UCSD-AML1 (cell line): ENCODE measurements around the gene CD180.

Experiments used
- DNase-seq: peaks from one replicate; lab custom pipeline; 2025; ENCODE audit not compliant: unreplicated experiment; lab: John Stamatoyannopoulos, UW

Gene CD180

DNA sequence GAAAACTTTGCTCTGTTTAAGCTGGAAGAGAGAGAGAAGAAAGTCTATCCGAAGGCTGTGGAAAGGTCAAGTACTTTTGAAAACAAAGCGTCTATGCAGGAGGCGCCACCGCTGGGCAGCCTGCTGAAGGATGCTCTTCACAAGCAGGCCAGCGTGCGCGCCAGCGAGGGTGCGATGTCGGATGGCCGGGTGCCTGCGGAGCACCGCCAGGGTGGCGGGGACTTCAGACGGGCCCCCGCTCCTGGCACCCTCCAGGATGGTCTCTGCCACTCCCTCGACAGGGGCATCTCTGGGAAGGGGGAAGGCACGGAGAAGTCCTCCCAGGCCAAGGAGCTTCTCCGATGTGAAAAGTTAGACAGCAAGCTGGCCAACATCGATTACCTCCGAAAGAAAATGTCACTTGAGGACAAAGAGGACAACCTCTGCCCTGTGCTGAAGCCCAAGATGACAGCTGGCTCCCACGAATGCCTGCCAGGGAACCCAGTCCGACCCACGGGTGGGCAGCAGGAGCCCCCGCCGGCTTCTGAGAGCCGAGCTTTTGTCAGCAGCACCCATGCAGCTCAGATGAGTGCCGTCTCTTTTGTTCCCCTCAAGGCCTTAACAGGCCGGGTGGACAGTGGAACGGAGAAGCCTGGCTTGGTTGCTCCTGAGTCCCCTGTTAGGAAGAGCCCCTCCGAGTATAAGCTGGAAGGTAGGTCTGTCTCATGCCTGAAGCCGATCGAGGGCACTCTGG lies 32.6 kb downstream of the CD180 start:
- DNase-seq: no peak

DNA sequence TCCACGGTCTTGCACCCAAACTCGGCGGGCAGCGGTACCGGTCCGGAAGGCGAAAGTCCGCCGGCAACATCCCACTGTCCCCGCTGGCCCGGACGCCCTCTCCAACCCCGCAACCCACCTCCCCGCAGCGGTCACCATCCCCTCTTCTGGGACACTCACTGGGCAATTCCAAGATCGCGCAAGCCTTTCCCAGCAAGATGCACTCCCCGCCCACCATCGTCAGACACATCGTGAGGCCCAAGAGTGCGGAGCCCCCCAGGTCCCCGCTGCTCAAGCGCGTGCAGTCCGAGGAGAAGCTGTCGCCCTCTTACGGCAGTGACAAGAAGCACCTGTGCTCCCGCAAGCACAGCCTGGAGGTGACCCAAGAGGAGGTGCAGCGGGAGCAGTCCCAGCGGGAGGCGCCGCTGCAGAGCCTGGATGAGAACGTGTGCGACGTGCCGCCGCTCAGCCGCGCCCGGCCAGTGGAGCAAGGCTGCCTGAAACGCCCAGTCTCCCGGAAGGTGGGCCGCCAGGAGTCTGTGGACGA lies 33.3 kb downstream of the CD180 start:
- no peak for DNase-seq

DNA sequence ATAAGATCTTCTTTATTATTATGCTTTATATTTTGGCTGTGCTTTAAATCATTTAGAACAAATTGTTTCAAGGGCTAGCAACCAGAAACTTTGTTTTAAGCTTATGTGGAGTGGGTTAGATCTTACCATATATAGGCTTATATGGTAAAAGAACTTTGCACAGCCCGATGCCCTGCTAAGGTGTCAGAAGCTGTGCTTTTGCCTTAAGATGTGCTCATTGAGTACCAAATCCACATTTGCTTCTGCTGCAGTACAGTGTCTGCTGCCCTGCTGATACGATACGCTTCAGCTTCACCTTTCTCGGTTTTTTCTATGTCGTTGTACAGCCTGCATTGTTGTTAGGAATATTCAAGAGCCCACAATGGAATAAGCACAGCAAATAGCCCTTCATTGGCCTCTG lies 34.8 kb downstream of the CD180 start:
- DNase-seq: no peak

DNA sequence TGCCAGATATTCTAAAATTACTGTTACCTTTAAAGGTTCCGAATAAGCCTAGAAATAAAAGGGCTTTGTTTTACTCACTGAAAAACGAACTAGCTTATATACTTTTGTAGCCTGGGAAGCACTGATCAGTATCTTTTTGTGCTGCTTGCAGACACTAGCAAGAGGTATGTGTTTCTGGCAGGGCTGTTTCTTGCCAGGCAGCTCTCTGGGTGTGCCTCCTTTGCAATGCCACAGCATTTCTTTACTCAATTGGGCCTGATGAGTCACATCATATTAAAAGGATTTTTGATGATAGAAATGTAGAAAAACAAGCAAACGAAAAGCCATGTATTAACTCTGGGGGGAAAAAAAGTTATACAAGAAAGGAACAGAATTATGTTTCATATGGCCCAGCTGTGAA lies 35.6 kb downstream of the CD180 start:
- no peak for DNase-seq

DNA sequence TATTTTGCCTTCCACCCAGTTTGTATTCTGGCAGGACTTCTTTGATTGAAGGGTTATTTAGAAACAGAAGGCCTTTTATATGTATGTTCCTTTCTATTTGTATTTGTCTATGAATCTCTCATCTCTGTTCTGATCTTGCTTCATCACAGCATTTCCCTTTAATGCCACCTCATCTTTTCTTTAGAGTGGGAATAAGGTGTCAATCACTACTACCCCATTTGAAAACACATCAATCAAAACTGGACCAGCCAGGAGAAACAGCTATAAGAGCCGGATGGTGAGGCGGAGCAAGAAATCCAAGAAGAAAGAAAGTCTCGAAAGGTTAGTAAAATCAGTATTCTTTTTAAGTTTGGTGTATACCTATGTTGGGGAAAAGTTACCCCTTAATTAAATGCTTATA lies 36.3 kb downstream of the CD180 start:
- DNase-seq: no peak

DNA sequence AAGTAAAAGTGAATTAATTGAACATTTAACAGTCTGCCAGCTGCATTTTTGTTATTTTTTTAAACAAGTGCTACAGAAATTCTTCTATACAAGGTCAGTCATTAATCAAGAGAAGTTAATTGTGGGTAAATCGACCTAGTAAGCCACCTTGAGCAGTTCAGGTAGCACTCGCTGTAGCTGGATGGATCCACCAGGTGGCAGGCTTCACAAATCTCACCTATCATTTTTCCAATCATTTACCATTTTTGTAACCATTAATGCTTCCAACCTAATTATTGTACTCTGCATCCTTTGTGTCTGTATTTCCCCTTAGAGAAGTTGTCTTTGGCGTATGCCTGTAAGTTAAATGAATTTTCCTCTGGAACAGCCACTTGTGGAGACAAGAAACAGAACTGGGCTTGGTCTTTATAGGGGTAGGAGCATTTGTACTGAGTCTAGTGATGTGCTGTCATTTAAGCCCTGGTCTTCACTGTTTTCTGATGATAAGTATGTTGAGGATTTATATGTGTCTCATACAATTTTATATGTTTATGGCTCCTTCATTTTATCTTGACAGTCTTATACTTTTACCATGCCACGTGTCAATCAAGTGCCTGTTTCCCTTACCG lies 39.5 kb downstream of the CD180 start:
- peak; percentile 19 for DNase-seq

DNA sequence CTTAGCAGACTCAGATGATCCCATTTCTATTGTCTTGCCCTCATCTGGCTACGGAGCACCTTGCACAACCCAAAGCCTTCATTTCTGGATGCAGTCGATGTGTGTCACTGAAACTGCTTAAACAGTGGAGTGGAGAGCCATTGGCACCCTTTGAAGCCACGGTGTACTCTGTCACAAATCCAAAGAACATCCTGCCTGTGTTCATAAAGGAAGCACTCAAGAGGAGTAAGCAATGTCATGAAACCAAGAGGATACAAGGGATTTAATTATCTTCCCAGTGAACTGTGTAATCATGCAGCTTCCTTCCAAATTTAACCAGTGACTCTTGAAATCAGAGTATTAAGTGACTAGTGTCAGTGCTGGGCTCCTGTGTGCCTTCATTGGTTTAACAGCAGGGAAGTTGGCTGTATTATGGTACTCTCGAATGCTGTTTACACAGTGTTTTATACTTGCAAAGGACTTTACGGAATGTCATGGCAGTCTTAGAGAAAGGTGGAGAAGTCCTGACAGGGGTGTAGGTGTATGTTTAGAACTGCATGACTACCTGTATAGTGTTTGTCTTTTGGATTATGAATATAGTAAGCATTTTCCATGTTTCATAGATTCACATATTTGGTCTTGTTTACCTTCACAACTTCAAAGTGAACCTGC lies 41.9 kb downstream of the CD180 start:
- DNase-seq: no peak

DNA sequence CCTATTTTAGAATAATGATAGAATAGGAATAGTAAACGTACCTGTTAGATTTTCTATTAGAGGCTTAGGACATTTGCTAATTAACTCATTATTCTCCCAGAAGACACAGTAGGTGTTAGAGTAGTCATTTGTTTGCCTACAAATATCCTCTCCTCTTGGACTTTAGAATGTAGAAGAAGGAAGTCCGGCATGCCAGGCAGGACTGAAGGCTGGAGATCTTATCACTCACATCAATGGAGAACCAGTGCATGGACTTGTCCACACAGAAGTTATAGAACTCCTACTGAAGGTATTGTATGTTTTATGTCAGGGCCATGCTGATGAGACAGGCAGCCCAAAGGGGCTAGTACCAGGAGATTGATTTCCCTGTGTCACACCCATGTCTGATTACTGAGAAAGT lies 43.3 kb downstream of the CD180 start:
- no peak for DNase-seq

DNA sequence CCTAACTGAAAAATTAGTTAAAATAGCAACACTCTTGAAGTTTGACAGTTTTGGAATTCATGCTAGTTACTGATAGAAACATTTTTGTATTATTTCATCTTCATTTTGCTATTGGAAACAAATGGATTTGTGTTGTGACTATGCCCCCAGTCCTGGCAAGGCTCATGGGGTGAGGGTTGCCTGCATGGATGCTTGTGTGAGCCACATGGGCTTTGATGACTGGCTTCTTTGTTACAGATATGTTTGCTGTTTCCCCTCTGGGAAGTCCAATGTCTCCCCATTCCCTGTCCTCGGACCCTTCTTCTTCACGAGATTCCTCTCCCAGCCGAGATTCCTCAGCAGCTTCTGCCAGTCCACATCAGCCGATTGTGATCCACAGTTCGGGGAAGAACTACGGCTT lies 44.2 kb downstream of the CD180 start:
- DNase-seq: no peak

DNA sequence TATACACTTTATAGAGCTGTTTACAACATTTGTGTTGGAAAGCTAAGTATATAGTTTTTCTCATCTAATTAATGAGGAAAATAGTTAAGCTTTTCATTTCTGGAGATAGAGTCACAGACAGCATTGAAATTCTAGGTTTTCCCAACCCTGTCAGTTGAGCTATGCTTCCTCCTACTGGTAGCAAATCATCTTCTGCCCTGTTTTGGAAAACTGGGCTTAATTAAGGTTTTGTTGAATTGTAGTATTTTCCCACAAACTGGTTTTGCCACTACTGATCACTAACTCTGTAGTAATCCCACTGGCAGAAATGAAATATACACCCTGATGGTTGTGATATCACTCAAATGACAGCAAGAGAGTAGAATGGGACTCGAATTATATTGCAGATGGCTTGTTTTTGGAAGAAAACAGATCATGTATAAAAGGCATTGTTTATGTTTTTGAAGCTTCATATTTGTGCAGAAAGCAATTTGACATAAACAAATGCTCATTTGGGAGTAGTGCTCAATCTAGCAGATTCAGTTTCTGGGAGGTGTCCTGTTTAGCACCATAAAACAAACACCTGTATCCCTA lies 46.6 kb downstream of the CD180 start:
- no peak for DNase-seq

DNA sequence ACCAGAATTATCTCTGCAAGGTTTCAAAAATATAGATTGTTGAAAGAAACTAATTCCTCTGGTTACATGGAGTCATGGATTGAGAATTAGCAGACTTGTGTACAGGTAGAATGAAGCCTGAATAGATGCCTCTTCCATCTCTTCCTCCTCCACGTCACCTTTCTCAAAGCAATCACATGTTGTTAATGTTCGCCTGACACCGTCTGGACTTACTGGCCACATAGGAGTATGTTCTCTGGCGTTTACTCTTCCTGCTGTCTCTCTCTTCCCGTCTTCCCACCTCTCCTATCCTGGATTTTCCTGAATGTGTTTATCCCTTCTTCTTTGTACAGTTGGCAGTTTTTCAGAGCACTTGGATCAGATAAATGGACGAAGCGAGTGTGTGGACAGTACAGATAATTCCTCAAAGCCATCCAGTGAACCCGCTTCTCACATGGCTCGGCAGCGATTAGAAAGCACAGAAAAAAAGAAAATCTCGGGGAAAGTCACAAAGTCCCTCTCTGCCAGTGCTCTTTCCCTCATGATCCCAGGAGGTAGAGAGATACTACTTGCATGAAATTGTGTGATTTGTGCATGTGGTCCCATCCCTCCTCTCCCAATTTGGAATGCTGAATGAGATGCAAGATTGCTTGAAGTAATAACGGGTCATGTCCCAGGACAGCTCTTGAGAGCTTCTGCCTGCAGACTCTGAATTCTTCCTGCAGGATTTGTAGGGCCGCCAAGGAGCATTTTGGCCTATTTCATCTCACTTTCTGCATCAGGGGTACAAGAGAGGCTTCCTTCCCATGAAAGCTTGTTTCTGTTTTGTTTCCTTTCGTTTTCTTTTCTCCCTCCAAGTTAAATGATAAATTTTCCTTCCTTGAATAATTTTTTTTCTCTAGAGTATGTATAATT lies 47.3 kb downstream of the CD180 start:
- DNase-seq: no peak

DNA sequence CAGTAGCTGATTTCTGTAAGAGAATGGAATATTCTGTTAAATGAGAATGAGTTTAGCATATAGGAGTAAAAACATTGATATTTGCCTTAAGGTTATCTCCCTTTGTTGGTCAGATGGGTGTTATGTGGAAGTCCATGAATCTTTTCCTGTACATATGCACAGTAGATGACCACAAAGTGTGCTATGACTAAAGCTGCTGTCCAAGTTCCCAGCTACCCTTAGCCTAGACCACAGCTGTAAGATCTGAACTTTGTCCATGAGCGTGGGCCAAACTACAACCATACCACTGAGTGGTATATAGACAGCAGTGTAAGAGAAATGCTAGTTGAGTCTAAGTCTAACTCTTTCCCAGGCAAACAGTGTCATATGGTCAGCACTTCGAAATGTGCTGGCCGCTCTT lies 48.8 kb downstream of the CD180 start:
- no peak for DNase-seq

DNA sequence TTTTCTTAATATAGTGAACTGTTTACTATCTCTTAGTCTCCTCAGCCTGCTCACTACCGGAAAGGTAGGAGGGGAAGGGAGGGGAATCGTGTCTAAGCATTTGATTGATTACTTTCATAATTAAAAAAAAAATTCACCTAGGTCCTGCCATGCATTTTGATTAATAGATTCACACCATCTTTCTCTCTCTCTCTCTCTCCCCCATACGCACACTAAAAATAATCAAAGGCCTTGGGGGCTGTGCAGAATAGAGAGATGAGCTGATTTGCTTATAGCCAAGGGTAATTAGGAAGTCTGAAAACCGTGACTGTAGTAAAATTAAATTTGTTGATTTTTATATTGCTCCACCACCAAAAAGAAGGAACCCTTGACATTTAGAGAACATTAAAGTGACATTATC lies 49.6 kb downstream of the CD180 start:
- no peak for DNase-seq

DNA sequence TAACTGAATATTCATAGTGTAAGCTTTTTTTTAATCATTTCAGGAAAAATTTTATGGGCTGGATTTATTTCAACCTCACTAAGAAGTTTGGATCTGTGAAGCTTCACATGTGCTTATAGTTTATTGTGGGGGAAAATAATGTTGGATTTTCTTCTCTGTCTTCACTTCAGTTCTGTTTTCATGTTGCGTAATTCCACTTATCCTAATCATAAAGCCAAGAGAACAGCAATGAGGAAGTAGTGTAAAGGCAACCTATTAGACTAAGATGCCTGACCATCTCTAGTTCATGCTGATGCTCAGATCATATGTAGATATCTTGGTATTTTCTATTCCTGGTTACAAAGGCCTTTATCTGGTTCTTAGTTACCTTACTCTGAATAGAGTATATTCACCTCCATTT lies 50.0 kb downstream of the CD180 start:
- no peak for DNase-seq

DNA sequence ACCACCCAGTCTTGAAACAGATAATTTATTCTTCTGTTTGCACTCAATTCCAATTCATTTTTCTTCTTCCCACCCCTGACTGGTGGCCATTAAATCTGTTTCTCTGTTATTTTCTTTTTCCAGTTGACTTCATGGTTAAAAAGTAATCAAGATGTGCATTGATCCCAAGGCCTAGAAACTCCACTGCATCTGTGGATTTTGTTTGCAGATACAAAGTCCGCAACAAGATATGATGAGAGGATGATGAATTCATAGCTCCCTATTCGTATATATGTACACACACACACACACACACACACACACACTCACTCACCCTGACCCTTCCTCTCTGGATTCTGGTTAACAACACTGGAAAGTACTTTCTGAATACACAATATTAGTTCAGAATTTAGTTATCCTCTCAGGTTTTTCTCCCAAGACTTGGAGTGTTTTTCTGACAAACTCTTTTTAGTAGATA lies 52.4 kb downstream of the CD180 start:
- no peak for DNase-seq

DNA sequence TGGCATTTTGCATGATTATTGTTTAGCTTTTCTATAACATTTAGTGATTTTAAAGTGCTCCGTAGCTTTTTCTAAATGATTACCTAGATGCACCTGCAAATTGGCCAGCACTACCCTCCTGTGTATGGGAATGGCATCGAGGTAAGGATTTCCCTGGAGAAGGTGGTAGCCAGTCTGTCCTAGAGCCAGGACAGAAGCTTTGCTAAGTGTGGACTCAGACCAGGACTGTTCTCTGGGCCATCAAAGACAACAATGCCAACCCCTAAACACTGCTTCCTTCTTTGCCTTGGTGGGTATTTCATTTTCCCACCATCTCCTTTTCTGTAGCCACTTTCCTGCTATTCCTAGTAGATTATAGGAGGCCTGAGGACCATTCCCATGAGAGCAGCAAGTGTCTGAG lies 53.0 kb downstream of the CD180 start:
- no peak for DNase-seq

DNA sequence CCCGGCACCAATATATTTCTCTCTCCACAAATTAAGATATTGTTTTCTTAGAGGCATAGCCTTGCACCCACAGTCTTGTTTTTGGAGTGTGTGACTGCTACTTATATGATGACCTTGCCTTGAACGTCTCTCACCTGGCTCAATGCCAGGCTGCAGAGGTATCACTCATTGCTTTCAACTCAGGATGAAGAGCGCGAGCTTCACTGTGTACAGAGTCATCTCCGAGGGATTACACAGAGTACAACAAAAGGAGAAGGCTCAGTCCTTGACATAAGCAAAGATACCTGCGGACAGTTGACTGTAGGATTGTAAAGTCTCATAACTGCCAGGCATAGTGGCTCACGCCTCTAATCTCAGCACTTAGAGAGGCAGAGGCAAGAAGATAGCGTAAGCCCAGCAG lies 53.8 kb downstream of the CD180 start:
- DNase-seq: no peak

DNA sequence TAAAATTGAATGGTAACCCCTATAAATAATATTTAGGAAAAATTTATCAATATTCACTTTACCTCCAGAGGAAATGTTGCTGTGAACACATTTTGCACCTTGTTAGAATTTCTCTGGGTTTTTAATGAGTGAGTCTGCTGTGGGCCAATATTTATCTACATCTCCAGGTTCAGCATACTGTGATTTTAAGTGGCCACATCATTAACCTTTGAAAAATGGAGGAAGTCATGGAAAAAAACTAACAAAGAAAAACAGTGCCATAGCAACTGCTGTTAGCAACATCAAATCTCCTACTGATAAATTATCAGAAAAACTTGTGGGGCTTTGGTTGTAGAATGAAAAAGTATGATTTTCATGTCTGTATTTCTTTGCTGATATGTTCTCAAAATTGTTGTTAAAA lies 55.0 kb downstream of the CD180 start:
- DNase-seq: no peak

DNA sequence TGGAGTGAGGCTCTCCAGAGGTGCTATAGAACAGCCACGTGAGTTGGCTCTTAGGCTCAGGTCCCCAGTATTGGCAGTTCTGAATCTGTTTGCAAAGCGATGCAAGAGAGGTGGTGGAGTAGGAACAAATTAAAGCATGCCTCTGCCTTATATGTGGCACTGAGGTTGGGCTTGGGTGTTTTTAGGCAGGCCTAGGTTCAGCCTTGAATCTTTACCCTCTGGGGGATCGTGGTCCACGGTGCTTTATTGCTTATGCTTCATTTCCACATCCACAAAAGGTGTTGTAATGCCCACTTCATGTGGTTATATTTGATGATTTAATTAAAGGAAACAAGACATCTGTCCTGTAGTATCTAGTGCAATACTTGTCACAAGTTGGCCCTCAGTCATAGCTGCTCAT lies 56.2 kb downstream of the CD180 start:
- no peak for DNase-seq

DNA sequence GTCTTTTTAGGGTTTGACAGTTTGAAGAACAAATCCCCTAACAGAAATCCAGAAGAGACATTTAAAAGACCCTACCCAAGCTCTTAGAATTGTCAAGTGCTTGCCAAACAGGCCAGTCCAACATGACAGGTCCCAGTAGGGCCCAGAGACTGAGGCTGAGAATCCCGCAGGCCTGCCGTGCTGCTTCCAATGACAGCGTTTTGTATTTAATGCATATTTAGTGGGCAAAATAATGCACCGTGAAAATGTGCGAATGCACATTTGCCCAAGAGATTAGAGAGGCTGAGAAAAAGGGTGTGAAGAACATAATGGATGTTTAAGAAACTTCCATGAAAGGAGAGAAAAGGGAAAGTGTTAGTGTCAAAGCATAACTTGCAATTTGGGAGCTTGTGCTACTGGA lies 57.6 kb downstream of the CD180 start:
- no peak for DNase-seq
